Measurements from ENCODE around the gene KMT2A. TPM values are rescaled to one million over a fixed set of nuclear protein-coding genes. Genes with fewer than 3 reads are reported as not detected.

Gene KMT2A
- total RNA-seq, 1 experiment from 2014 or later: 20.5 TPM

DNA sequence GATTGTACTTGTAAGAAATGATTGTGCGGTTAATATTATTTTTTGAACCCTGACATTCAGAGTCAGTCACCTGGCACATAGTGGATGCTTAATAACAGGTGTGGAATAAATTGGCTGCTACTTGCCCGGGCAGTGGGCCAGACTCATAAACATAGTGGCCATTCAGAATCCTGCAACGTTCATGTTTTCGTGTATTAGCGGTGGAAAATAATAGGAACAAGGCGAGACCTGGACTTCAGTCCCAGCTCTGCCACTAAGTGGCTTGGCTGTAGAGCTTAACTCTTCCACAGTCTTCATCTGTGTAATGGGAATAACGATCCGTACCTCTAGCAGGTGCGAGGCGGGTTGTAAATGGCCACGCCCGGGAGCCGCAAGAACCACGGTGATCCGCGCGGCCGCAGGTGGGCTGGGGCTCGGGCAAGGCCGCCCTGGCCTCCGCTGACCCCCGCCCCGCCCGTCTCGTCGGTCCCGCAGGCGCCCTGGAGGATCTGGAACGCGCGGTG is 93.9 kb downstream of the KMT2A start:
- in situ Hi-C loops (cut with HindIII; ENCODE audit: low sequenced_read_pairs): no loop called here
- DNase-seq (ENCODE audit: low spot score): peak; percentile 73

- in situ Hi-C loops (cut with HindIII; ENCODE audit: low sequenced_read_pairs): no loop called here
- peak; percentile 75 for DNase-seq (ENCODE audit: low spot score)
Measured at GRCh38 chr11:118530683-118531596, 94.6 kb downstream of the KMT2A start, which contains the start of gene TMEM25. TSS of gene TMEM25 (plus strand) at chr11:118531192. CDS start at chr11:118531802, 610 bp downstream.

DNA sequence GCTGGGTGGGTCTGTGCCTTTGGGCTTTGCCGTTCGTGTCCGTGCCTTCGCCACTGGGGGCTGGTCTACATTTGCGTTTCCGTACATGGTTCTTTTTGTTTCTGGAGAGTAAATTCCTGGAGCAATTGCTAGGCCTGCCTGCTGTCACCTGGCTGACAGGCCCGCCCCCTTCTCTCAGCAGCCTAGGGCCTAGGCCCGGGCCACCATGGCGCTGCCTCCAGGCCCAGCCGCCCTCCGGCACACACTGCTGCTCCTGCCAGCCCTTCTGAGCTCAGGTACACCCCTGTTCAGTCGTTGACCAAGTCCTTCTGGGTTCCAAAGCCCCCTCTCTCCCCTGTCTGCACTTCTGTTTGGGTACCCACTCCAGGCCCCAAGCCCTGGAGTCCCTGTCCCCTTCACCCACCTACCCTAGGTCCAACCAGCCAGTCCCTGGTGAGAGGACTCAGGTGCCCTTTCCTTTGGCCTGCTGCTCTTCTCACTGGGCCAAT is 95.3 kb downstream of the KMT2A start:
- peak; percentile 32 for DNase-seq (ENCODE audit: low spot score)
- in situ Hi-C loops (cut with HindIII; ENCODE audit: low sequenced_read_pairs): no loop called here

DNA sequence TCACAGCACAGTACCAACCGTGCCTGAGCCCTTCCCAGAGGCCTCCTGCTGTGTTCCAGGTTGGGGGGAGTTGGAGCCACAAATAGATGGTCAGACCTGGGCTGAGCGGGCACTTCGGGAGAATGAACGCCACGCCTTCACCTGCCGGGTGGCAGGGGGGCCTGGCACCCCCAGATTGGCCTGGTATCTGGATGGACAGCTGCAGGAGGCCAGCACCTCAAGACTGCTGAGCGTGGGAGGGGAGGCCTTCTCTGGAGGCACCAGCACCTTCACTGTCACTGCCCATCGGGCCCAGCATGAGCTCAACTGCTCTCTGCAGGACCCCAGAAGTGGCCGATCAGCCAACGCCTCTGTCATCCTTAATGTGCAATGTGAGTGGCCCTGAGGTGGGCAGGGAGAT is 95.8 kb downstream of the KMT2A start:
- in situ Hi-C loops (cut with HindIII; ENCODE audit: low sequenced_read_pairs): no loop called here
- DNase-seq (ENCODE audit: low spot score): no peak

DNA sequence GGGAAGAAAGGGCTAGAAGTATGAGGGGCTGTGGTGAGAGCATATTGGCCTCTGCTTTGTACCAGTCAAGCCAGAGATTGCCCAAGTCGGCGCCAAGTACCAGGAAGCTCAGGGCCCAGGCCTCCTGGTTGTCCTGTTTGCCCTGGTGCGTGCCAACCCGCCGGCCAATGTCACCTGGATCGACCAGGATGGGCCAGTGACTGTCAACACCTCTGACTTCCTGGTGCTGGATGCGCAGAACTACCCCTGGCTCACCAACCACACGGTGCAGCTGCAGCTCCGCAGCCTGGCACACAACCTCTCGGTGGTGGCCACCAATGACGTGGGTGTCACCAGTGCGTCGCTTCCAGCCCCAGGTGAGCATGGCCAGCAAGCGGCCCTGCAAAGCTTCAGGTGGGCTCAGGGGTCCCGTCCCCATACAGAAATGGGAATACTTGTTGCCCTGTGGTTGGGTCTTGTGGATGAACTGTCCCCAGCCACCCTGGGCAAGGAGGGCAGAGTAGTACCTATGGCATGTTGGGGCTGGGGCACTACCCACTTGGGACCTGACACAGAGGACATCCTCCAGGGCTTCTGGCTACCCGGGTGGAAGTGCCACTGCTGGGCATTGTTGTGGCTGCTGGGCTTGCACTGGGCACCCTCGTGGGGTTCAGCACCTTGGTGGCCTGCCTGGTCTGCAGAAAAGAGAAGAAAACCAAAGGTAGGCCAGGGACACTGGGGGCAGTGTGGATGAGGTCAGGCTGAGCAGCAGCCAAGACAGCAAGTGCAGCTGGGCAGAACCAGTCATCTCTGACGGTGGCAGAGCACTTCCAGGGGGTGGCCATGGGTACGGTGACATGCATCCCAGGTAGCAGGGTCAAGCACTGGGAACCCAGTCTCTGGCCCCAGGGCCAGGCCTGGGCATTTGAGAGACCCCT is 96.8 kb downstream of the KMT2A start:
- in situ Hi-C loops (cut with HindIII; ENCODE audit: low sequenced_read_pairs): no loop called here
- no peak for DNase-seq (ENCODE audit: low spot score)

- peak; percentile 35 for DNase-seq (ENCODE audit: low spot score)
- in situ Hi-C loops (cut with HindIII; ENCODE audit: low sequenced_read_pairs): no loop called here
Measured at GRCh38 chr11:118533769-118534729, 97.8 kb downstream of the KMT2A start.

- DNase-seq (ENCODE audit: low spot score): no peak
- in situ Hi-C loops (cut with HindIII; ENCODE audit: low sequenced_read_pairs): no loop called here
Measured at GRCh38 chr11:118535261-118535660, 99.0 kb downstream of the KMT2A start.

DNA sequence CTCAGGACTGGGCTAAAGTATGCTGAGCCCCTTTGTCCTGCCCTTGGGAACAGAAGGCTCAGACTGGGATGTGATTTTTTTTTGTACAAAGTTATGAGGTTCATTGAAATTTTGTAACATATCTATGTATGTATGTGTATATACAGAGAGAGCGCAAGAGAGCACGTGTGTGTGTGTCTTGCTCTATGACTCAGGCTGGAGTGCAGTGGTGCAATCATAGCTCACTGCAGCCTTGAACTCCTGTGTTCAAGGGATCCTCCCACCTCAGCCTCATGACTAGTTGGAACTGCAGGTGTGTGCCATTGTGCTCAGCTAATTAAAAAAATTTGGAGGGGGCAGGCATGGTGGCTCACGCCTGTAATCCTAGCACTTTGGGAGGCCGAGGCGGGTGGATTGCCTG is 100.4 kb downstream of the KMT2A start:
- DNase-seq (ENCODE audit: low spot score): no peak
- in situ Hi-C loops (cut with HindIII; ENCODE audit: low sequenced_read_pairs): no loop called here

GRCh38 chr11:118537409-118537980 is 101.2 kb downstream of the KMT2A start:
- no peak for DNase-seq (ENCODE audit: low spot score)
- in situ Hi-C loops (cut with HindIII; ENCODE audit: low sequenced_read_pairs): no loop called here

DNA sequence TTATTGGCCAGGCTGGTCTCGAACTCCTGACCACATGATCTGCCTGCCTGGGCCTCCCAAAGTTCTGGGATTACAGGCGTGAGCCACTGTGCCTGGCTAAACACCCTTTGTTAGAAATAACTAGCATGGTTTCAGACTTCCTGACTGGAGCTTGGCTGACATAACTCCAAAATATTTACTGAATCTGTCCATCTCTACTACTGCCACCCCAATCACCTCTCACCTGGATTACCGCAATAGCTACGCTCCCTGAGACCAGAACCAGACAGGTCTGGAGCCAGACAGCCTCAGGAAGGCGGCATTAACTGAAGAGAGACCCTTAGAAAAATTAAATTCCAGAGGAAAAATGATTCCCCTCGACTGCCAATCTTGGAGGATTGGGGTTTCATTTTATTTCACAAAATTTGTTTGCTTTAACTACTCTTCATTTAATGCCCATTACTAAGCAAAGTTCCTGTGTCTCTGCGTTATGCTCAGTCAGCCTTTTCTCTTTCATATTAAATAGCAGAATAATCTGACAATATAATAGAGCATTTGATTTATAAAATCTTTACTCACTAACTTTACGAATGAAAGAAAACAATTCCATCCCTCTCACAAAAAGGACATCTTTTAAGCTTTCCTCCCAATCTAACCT is 107.8 kb downstream of the KMT2A start:
- in situ Hi-C loops (cut with HindIII; ENCODE audit: low sequenced_read_pairs): no loop called here
- DNase-seq (ENCODE audit: low spot score): no peak

GRCh38 chr11:118544647-118545010 is 108.3 kb downstream of the KMT2A start:
- in situ Hi-C loops (cut with HindIII; ENCODE audit: low sequenced_read_pairs): no loop called here
- DNase-seq (ENCODE audit: low spot score): no peak

GRCh38 chr11:118545533-118545932 is 109.2 kb downstream of the KMT2A start:
- no peak for DNase-seq (ENCODE audit: low spot score)
- in situ Hi-C loops (cut with HindIII; ENCODE audit: low sequenced_read_pairs): no loop called here

- in situ Hi-C loops (cut with HindIII; ENCODE audit: low sequenced_read_pairs): no loop called here
- no peak for DNase-seq (ENCODE audit: low spot score)
Measured at GRCh38 chr11:118547132-118547531, 110.8 kb downstream of the KMT2A start.

GRCh38 chr11:118552341-118552740 is 116.0 kb downstream of the KMT2A start:
- in situ Hi-C loops (cut with HindIII; ENCODE audit: low sequenced_read_pairs): no loop called here
- no peak for DNase-seq (ENCODE audit: low spot score)

DNA sequence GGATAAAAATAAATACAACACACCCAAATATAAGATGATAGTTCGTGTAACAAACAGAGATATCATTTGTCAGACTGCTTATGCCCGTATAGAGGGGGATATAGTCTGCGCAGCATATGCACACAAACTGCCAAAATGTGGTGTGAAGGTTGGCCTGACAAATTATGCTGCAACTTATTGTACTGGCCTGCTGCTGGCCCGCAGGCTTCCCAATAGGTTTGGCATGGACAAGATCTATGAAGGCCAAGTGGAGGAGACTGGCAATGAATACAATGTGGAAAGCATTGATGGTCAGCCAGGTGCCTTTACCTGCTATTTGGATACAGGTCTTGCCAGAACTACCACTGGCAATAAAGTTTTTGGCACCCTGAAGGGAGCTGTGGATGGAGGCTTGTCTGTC is 124.5 kb downstream of the KMT2A start:
- in situ Hi-C loops (cut with HindIII; ENCODE audit: low sequenced_read_pairs): no loop called here
- no peak for DNase-seq (ENCODE audit: low spot score)

DNA sequence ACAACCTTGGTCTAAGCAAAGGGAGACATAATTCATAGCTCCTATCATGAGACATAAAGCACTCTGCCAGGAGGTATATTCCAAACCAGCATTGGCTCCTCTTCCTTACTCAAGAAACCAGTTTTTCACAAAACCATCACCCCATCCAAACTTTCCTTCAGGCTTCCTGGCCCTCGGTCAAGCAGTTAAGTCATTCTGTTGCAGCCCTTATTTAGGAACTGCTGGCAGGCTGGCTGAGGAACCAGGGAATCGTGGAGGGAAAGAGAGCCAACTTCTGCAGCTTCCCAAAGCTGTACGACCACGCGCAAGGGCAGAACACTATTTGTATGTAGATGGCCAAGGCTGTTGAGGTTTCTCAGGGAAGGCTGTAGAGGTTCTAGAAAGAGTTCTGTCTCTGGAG is 128.8 kb downstream of the KMT2A start:
- DNase-seq (ENCODE audit: low spot score): peak; percentile 19
- in situ Hi-C loops (cut with HindIII; ENCODE audit: low sequenced_read_pairs): no loop called here

DNA sequence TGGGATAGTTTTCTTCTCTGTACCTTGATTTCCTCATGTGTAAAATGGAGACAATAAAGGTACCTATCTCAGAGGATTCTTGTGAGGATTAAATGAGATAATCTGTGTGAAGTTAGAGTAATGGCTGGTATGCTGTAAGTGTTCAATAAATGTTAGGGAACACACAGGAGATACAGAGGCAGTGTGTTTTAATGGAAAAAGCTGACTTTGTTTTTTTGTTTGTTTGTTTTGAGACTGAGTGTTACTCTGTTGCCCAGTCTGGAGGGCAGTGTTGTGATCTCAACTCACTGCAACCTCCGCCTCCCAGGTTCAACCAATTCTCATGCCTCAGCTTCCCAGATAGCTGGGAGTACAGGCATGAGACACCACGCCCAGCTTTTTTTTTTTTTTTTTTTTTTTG is 133.4 kb downstream of the KMT2A start:
- DNase-seq (ENCODE audit: low spot score): no peak
- in situ Hi-C loops (cut with HindIII; ENCODE audit: low sequenced_read_pairs): no loop called here

DNA sequence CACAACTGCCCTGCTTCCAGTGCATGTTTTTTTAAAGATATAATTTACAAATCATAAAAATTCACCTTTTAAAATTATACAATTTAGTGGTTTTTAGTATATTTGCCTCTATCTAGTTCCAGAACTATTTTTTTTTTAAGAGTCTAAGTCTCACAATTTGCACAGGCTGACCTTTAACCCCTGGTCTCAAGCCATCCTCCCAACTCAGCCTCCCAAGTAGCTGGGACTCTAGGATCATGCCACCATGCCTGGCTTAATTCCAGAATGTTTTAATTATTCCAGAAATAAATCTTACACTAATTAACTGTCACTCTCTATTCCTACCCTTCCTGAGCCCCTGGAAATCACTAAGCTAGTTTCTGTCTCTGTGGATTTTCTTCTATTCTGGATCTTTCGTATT is 134.5 kb downstream of the KMT2A start:
- in situ Hi-C loops (cut with HindIII; ENCODE audit: low sequenced_read_pairs): no loop called here
- DNase-seq (ENCODE audit: low spot score): no peak
